NCI-H345 treated with DMSO at 0.1 percent for 48 hours (cell line): Measurements from ENCODE around the gene ODAD3.
"Not testable (repeated sequence)": the region's sequence is repeated elsewhere in the genome, so short reads cannot be mapped to it uniquely, and the experiment has no call there.

Source experiments
- DNase-seq: peaks from one replicate; lab custom pipeline; 2025; ENCODE audit not compliant: unreplicated experiment; lab: John Stamatoyannopoulos, UW

The ODAD3 gene

DNA sequence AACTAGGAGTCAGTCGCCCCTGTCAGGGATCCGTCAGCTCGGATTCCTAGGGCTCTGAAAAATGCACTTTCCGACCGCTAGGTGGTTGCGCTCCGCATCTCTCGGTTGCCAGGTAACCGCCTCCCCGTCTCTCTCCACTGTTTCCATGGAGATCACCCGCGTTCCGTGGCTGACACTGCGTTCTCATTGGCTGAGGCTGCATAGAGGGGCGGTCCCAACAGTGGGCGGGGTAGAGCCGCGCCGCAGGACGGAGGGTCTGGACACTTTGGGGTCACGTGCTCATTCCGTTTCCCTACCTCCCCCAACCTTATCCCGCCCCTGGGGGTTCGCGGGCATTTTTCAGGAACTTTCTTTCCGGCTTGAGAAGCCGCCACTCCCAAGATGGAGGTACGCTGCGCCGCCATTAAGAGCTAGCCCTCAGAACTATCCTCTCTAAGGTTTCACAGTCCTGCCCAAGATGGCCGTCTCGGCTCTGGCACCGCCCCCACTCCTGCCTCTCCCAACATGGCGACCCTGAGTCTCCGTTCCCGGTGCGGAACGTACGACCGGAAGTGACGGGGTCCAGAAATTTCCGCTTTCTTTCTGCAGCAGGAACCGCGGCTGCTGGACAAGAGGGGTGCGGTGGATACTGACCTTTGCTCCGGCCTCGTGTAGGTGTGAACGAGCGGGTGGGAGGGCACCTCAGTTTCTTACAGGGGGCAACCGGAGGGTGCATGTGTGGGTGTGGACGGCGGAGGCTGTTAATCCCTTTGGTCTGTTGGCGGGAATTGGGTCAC is at the start of gene ODAD3, which contains the start of gene PRKCSH:
Gene ODAD3, minus strand, starts transcription at position 65 of the 776 bp plus-strand sequence. CDS start 105 bp downstream, outside the sequence.
Gene PRKCSH, plus strand, starts transcription at position 579 of the 776 bp plus-strand sequence. CDS start 483 bp downstream, outside the sequence.
- peak; percentile 81 for DNase-seq

DNA sequence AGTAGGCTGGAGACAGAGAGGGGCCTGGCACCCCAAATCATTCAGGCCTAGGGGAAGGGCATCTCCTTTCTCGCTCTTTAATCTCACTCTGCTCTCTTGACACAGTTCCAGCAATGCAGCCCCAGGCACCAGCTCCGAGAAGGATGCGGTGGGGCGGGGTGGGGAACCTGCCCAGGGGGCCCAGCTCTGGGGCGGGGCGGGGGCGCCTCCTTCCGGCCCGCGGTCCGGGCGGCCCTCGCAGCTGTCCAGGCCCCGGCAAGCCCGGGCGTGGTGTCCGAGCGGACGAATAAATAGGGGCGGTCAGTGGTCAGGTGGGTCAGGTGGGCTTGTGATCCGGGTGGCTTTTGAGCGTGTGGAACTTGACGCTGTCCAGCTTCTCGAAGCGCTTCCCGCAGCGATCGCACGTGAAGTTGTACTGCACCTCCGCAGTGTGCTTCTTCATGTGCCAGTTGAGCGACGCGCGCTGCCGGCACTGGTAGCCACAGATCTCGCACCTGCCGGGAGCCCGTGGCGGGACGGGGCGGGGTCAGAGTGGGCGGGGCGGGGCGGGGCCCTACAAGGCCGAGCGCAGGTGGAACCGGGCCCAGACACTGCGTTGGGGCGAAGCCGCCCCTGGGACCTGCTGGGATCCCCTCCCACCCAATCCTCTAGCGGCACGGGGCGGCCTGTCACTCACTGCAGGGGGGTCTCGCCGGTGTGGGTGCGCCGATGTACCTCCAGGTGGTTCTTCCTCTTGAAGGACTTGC is 48.6 kb upstream of the ODAD3 start:
- DNase-seq: no peak

DNA sequence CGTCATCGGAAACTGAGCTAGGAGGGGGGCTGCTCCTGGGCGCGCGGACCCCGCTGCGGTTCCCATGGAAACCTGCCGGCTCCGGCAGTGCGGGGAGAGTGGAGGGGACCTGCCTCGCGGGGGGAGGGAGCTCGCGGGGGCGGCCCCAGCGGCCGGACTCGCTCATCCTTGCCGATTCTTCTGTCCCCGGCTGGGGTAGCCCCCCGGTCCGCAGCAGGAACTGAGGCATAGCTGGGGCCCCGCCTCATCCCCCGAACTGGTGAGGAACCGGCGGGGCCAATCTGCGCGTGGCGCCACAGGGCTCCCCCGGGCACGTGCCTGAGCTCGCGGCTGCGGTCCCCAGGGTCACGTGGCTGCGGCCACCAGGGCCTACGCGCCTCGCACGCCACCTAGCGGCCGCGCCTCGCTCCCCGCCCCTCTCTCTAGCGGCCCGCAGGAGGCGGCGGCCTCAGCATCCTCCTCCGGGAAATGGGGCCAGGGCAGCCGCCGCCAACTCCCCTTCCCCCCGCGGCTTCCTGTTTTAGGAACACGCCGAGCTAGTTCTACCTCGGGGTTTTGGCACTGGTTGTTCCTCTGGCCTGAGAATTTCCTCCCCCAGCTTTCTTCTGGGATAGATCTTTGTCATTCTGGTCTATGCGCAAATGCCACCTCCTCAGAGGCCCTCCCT is 47.6 kb upstream of the ODAD3 start:
- peak; percentile 30 for DNase-seq

DNA sequence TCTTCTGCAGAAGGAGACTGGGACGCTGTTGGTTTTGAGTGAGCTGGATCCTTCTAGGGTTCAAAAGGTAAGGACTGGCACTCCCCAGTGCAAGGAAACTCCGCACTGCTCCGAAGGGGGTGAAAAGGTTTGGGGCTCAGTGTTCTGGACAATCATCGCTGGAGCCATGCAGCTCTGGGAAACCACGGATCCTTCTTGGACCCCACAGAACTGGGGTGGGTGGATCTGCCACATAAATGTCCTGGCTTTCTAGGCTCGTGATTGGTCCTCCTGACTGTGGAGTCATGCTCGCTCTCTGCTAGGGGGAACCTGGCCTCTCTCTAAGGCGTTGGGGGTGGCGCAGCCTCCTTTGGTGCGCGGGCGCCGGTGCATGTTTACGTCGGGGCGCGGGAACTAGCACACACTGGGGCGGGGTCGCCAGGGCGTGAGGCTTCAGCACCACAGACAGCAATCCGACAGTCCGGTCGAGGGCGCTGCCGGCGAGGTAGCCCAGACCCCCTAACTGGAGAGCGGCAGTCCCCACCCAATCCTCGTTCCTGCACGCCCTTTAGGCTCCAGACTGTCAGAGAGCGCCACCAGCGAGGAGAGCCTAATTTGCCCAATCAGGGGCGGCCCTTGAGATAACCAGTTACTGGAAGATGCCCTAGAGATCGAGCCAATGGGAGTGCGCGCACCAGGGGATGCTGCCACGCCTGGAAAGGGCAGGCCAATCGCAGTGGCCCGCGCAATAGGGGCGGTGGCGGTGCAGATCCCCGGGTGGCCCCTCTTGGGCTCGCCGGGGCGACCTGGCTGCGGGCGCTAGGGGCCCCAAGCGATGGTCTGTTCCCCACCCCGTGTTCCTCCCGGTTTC is 46.8 kb upstream of the ODAD3 start:
- DNase-seq: peak; percentile 63

DNA sequence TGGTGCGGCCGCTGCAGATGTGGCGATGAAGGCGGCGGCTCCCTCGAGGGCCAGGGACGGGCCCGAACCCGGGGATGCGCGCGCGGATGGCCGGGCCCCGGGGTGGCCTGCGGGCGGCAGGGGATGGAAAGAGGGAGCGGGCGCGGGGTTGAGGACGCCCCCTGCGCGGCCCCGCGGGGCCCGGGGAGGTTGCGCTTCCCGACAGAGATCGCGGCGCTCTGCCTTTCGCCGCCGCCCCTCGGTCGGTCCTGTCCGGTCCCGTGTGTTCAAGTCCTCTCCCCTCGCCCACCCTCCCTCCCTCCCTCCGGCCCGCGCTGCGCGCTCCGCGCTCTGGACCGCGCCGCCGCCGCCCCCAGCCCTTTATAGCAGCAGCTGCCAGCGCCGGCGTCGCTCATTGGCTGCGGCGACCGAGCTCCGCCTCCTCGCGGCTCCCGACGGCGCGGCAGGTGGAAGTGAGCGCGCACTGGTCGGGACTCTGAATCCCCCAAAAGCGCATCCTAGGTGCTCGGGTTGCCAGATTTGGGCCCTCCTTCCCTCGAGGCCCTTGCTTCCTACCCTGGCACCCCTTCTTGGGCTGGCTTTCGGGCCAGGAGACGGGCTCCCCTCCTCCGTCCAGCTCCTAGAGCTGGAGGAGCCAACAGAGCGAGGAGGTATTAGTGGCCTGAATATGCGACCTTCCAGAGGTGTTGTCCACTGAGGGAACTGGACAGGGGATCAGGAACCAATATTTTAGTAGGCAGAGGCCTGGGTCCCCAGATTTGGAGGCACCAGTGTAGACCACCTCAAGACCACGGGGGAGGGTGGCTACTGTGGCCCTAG is 46.0 kb upstream of the ODAD3 start, which contains the start of gene ELAVL3:
Gene ELAVL3, minus strand, starts transcription at position 332 of the 819 bp plus-strand sequence. CDS start 438 bp downstream, outside the sequence.
- DNase-seq: peak; percentile 13

DNA sequence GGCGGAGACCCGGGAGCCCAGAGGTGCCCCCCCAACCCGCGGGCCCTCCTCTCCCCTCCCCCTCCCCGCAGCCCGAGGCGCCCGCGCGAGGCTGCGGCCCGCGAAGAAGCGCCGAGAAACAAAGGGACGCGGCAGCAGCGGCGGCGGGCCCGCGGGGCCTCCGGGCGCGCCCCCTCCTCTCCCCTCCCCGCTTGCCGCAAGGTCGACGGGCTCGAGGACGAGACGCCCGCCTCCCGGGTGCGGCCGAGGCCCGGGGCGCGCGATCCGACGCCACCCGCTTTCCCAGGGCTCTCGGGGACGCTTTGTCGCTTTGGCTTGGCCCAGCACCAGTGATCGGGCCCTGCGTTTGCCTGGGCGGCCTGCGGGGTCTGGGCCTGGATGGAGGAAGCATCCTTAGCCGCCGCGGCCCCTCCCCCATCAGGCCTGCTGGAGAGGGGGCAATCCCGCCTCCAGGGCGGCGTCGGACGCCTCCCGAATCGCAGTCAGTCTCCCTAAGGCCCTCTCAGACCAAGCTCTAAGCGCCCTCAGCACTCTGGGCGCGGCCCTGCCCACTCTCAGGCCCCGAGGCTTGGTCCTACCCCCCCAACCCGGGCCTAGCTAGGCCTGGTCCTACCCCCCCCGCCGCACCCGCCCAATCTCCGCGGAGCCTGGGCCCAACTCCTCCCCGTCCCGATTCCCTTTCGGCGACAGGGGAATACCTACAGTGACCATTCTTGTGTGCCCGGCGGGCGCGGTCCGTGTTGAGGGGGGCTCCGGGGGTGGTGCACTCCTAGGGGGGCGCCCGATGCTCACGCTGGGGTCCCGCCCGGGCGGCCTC is 45.2 kb upstream of the ODAD3 start:
- DNase-seq: no peak

DNA sequence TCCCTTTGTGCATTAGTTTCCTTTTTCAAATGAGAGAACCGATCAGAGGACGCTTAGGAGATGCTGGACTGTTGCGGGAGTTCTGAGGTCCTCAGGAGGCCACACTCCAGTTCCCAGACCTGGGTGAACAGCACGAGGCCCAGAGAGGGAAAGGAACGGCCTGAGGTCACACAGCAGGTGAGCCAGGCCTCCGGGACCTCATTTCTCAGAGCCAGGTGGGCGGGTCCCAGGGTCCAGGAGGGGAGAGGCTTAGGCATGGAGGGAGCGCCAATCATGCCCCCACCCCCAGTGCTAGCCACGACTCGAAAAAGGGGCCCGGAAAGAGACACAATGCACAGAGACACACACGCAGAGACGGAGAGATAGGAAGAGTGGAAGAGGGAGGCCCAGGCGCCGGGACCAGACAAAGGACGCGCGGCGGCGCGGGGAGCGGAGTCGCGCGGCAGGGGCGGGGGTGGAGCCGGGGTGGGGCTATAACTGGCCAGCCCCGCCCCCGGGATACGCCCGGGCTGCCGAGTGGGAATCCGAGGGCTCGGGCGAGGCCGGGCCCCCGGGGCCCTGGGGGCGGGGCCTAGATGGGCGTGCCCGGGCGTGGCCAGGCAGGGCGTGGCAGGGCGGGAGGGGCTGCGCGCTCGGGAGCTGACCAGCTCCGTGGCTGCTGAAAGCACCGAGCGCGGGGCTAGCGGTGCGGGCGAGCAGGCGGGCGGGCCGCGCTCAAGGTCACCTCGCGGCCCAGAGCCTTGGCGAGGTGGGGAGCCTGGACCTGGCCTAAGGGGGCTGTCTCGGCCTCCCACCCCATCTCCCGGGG is 44.4 kb upstream of the ODAD3 start:
- DNase-seq: no peak

DNA sequence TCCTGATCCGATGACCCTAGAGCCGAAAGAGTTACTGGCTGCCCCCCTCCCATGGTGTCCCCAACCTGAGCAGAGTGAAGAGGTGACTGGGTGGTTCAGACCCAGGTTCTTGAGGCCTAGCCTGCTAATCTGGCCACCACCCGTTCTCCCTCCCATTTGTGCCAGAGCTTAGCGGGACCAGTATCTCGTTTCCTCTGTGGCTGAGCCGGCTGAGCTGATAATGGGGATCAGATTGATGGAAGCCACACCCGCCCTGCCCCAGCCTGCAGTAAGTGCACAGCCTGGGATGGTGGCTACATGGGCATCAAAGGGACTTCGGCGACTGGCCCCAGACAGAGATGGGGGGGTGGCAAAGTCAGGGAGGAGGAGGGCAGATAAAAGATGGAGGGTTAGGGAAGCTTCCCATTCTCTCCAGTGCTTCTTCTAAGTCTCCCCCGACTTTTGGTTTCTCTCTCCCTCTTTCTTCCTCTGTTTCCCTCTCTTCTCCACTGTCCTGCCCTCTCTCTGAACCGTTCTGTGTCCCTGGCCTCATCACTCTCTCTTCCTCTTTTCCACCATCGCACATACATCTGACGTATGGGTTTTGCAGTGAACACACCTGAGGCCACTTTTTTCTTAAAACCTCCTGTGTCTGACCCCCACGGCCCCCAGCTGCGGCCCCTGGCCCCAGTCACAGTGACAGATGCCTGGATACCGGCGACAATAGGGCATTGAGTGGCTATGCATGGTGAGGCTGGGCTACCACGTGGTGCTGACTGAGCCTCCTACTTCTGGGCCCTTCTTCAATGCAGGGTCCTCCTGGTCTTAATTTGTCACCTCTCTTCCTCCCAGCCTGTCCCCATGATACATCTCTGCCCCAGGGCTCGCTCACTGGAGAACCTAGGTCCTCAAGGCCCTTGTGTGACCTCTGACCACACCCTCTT is 43.5 kb upstream of the ODAD3 start:
- DNase-seq: no peak

DNA sequence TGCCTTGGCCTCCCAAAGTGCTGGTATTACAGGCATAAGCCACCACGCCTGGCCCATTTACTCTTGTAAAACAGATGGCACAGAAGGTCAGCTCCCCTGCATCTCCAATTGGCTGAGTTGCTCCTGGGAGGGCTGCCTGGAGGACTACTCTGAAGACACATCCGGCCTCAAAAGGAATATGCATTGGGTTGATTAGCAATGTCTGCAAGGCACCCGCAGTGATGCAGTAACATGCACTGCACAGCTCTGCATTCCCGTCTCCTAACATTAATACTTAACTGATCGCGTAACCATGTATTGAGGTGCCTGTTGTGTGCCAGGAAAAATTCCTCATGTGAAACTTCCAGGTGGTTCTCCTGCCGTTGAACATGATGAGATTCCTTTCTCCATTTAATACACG is 40.9 kb upstream of the ODAD3 start:
- no peak for DNase-seq

DNA sequence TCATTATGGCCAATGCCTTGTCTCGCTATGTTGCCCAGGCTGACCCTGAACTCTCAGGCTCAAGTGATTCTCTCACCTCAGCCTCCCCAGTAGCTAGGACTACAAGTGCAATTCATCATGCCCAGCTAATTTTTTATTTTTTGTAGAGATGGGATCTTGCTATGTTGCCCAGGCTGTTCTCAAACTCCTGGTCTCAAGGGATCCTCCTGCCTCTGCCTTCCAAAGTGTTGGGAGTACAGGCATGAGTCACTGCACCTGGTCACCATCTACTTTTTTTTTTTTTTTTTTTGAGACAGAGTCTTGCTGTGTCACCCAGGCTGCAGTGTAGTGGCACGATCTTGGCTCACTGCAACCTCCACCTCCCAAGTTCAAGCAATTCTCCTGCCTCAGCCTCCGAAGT is 40.4 kb upstream of the ODAD3 start:
- DNase-seq: not testable (repeated sequence)

DNA sequence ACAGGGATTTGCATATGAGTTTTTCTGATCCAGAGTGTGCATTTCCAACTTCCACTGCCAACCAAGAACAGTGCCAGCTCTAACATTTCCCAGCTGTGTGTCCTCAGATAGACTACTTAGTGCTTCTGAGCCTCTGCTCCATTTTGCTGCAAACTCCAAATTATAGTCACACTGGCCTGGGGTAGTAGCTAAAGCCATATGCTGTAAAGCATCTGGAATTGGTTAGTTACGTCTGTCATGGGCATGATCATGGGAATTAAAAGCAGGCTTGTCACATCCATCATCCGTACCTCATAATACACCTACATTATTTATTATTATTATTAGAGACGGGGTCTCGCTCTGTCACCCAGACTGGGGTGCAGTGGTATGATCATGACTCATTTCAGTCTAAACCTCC is 38.8 kb upstream of the ODAD3 start:
- DNase-seq: no peak

DNA sequence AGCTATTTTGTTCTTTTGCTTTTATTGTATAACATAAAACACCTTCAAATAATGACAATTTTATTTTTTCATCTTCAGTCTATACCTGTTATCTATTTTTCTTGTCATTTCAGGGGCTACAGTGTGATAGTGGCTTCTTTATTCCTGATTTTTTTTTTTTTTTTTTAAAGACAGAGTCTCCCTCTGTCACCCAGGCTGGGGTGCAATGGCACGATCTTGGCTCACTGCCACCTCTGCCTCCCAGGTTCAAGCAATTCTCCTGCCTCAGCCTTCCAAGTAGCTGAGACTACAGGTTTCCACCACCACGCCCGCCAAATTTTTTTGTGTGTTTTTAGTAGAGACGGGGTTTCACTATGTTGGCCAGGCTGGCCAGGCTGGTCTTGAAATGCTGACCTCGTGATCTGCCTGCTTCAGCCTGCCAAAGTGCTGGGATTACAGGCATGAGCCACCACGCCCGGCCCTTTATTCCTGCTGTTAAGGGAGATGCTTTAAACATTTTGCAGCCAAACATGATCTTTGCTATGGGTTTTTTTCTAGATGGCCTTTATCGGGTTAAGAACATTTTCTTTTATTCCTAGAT is 33.4 kb upstream of the ODAD3 start:
- not testable (repeated sequence) for DNase-seq

DNA sequence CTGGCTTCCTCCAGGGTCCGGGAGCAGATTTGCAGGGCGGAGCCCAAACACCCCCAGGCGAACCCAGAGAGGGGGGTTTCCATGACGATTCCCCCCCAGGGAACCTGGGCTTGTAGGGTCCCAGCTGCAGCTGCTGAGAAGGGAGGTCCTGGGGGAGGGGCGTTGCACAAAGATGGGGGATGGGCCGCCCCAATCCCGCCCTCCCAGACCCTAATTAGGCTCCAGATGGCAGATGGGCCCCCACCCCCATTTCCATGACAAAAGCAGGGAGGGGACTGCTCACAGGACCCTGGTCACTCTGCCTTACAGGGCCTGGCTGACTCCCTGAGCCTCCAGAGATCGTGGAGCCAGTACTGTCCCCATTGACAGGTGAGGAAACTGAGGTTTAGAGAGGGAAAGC is 30.7 kb upstream of the ODAD3 start:
- DNase-seq: no peak

DNA sequence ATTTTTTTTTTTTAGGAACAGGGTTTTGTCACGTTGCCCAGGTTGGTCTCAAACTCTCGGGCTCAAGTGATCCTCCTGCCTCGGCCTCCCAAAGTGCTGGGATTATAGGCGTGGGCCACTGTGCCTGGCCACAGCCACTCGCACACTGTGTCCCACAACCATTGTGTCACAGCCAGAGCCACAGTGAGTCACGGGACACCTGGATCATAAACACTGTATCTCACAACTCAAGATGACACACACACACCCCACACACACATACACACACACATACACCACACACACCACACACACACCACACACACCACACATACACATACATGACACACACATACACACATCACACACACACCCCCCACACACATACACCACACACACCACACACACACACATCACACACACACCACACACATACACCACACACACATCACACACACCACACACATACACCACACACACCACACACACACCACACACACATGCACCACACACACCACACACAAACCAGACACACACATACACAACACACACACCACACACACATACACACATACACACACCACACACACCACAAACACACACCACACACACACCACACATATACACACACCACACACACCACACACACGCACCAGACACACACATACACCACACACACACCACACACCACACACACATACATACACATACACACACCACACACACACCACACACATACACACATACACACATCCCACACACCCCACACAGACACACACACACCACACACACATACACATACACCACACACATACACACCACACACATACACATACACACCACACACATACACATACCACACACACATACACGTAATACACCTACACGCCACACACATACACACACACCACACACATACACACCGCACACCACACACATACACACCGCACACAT is 29.7 kb upstream of the ODAD3 start:
- DNase-seq: no peak

DNA sequence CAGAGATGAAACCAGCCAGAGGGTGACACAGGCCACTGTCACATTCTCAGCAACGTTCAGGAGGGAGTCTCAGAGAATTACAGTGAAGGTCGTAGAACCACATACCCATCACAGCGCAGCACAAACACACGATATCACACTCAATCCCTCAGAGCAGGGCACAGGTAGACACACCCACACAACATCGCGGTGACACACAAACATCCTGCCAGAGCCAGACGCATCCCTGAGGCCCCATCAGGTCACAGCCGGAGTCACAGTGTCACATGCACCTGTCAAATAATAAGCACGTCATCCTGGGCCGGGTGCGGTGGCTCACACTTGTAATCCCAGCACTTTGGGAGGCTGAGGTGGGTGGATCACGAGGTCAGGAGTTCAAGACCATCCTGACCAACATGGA is 28.5 kb upstream of the ODAD3 start:
- DNase-seq: no peak

DNA sequence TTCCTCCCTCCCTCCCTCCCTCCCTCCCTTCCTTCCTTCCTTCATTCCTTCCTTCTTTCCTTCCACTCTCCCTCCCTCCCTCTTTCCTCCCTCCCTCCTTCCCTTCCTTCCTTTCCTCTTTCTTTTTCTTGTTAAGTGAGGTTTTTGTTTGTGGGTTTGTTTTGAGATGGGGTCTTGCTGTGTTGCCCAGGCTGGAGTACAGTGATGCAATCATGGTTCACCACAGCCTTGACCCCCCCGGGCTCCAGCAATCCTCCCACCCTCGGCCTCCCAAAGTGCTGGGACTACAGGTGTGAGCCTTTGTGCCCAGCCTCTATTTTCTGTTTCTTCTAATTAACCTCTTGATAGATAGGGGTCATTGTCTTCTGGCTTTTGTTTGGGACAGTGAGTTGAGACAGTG is 26.5 kb upstream of the ODAD3 start:
- DNase-seq: no peak
